T-helper 9 cell (primary cell): Measurements from ENCODE around the gene HS6ST1.

ENCODE experiments used
- DNase-seq: peaks from one replicate; pipeline ENCODE4 v3.0.0-alpha.2; 2020

The HS6ST1 gene

DNA sequence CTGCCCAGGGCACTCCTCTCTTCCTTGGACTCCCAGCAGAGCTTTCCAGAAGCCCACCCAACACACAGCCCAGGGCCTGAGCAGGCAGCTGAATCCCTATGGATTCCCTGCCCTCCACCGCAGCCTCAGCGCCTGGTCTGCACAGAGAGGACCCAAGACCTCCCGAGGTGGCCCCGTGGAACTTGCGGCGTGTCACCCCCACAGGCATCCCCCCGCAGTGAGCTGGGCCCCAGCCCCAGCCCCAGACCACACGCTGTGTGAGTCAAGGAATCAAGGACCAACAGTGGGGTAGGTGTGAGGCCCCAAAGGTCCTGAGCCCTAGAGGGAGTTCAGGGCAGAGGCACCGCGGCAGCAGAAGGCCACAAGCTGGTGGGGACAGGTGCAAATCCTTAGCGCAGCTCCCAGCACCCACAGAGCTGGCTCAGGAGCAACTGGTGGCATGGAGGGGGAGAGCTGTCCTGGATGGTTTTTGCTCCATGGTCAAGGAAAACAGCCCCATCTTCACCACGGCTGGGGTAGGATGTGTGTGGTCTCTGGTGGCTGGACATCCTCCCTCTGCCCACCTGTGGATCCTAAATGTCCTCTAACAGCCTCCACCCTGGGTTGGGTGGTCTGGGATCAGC lies 8.5 kb downstream of the HS6ST1 start:
- no peak for DNase-seq

DNA sequence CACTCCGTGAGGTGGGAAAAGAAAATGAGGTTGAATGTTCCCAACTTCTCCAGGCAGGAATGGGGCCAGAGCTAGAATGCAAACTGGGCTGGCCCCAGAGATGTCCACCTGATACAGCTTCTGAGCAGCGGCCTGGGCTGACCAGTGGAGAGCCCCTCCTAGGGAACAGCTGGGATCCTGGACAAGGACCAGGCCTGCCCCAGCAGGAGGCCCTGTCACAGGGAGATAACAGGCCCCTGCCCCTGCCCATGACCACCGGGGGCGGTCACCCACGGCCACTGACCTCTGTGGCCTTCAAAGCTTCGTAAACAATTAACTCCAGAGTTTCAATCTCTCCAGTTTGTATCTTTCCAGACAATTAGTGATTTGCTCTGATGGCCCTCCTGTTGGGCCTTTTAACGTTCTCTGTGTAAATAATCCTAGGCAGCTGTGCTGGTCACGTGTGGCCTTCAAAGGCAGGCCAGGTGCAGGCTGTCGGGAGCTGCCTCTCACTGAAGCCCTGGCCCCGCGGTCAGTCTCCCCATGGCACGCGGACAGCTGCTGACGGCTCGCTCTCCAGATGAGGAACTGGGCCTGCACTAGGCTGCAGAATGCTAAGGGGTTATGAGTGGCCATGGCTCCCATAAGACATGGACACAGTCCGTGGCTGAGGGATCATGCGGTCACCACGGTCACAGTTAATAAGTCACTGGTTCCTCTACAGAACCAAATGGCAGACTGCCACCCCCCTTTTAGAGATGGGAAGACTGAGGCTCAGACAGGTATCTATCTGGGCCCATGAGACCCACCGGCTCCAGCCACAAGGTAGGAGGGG lies 9.2 kb downstream of the HS6ST1 start:
- DNase-seq = no peak

DNA sequence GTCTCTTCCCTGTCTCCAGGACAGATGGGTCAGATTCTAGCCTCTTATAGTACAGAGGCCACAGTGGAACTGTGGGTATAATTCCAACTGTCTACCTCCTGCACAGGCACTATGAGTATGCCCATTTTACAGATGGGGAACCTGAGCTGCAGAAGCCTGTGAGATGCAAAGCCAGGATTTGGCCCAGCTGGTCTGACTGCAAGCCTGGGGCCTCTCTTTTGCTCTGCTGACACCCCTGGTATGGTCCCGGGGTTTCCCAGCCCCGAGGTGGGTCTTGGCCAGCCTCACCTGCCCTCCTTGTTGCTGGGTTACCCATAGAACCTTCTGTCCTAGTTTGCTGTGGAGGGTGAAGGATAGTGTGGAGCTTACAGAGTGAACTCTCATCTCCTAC lies 9.8 kb downstream of the HS6ST1 start:
- no peak for DNase-seq

DNA sequence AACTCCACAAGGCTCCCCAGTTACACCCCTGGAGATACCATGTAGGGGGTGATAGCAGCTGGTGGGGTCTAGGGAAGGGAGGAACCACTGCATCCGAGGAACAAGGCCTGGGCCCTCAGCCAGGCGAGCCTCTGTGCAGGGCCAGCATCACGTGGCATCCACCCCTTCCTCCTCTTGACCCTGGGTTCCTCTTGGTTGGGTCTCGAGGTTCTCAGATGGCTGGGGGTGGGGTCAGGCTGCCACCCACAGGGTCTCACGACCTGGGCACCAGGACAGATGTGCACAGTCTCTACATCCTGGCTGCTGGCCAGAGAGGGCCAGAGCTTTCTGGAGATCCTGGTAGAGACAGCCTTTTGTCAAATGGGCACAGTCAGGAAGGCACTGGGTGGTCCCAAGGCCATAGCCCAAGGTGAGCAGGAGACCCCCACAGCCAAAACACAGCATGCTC lies 10.4 kb downstream of the HS6ST1 start:
- no peak for DNase-seq

DNA sequence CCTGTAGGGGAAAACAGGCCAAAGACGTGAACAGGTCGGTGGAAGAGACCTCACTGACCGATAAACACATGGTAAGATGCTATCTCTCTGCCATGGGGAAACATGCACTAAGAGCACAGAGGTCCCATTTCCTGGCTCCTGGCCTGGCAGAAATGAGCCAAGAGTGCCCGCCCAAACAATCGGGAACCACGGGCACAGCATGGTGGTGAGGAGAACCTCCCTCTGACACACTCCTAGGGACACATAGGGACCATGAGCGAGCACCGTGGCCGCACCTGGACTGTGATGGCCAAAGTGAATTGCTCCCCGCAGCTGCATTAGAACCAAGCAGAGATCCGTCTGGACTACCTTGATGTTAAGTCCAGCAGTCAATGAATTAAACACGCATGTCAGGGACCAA lies 11.1 kb downstream of the HS6ST1 start:
- no peak for DNase-seq

DNA sequence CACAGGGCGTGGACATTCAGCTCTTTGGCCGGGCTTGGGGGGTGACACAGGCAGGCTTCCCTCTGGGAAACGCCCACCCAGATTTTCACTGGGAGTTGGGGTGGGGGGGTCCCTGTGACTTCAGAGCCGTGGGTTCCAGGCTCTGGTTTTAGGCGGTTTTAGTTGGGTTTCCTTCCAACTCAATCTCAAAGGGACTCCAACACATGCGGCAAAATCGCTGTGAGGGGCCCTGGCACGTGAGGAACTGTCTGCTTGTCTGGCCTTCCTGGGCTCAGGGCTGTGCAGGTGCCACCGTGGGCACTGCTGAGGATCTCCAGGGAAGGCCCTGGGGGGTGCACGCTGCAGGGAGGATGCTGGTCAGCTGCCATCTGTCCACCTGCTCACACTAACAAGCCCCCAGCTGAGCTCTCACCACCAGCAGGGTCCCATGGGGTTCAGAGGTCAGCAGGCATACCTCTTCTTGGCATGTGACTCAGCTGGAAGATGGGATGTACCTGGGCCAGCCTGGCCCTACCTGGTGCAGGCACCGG lies 11.7 kb downstream of the HS6ST1 start:
- DNase-seq = no peak

DNA sequence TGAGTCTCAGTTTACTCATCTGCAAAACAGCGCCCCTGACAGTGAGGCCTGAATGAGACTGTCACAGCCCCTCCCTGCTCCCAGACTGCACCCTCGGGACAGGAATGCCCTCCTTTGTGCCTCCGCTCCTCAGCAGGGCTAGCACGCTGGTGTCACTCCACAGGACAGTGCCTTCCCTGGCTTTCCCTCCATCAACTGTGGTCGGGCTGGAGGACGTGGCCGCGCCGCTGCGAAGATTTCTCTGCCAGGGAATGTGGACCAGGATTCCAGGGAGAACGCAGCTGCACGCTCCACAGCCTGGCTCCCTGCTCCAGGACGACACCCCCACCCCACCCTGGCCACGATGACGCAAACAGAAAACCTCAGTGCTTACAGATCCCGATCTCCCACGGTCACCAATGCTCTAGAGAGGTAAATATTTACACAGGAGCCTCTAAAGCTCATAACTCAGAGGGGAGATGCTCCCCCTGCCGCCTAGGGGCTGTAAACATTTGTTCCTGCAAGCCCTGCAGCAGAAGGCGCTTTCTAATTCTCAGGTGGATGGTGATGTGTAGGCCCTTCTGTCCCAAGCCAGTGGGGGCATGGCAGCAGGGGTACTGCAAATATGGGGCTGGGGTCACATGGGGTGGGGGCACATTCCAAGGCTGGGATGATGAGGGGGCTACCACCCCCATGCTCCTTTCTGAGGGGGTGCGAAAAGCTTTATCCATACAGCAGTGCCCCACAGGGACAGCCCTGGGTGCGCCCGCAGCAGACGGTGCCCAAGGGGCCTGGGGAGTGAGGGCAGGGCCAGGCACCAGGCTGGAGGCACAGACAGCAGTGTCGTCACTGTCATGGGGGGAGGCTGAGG lies 12.4 kb downstream of the HS6ST1 start:
- no peak for DNase-seq

DNA sequence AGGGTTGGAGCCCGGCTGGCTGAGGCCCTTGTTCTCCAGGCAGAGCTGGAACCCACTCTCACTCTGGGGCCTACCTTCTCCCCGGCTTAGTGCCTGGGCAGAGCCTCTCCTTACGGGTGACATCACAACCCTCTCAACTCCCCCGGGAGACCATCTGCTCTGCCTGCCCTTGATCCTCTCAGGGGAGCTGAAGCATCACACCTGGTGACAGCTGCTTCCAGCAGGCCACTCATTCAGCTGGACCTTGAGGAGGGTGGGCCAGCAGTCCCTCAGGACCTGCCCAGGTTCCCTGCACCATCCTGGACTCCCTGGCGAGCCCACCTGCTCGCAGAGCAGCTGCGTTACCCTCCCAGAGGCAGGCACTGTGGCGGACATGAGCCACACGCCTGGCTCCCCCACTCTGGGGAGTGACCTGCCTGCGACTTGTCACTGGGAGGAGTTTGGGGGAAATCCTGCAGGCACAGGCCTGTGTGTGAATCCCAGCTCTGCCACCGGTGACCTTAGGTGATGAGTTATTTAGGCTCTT lies 13.1 kb downstream of the HS6ST1 start:
- DNase-seq = no peak

DNA sequence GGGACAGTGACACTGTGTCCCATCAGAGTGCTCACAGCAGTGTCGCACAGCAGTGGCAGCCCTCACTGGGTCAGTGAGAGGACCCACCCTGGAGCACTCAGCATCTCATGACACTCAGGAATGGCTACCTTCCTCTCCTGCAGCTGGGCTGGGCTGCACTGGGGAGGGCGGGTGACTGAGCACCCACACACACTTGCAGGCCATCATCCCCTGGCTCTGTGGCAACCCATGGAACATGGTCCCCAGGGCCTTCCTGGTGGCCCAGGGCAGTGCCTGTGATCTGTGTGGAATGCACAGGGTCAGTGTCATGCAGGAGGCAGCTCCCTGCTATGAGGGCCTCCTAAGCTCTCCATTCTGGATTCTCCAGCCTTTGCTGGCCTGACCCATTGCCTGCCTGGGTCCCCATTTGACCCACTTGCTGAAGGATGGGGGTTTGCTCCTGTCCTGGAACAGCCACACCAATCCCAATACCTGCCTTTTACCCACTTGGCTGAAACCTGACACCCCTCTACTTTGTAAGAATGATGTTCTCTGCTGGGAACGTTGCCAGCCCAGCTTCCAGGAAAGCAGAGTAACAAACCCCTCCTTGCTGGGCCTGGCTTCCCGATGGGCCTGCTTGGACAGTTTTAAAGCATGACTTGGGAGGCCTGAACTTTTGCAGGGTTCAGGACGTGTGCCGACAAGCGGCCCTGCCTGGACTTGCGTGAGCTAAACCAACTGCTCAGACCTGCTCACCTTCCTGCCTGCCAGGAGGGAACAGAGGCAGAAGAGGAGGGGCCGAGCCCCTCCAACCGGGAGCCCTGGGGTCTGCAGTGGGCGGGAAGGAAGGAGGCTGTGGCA lies 13.7 kb downstream of the HS6ST1 start:
- no peak for DNase-seq

DNA sequence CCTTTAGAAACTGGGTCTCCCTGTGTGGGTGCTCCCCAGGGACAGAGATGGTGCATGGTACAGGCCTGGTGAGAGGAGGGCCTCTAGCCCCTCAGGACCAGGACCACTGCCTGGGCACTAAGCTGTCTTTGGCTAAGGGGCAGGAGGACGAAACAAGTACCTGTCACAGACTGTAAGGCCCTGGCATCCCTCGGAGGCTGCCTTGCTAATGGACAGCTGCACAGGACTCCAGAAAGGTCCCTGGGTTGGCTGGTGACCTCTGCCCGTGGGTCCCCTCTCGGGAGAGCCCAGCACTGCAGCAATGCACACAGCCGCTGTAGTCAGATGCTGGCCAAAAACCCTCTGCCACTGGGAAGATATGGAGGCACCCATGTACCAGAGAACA lies 14.3 kb downstream of the HS6ST1 start:
- DNase-seq = no peak

DNA sequence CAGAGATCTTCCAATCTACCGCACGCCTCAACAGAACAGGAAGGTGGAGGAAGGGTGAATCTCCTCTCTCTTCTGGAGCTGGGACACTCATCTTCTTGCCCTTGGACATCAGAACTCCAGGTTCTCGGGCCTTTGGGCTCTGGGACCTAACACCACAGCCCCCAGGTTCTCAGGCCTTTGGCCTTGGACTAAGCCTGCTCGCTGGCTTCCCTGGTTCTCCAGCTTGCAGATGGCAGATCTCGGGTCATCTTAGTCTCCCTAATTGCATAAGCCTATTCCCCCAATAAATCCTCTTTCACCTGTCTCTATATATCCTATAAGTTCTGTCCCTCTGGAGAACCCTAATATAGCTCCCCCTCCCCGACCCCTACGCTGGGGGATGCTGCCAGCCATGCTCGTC lies 14.8 kb downstream of the HS6ST1 start:
- DNase-seq = no peak

DNA sequence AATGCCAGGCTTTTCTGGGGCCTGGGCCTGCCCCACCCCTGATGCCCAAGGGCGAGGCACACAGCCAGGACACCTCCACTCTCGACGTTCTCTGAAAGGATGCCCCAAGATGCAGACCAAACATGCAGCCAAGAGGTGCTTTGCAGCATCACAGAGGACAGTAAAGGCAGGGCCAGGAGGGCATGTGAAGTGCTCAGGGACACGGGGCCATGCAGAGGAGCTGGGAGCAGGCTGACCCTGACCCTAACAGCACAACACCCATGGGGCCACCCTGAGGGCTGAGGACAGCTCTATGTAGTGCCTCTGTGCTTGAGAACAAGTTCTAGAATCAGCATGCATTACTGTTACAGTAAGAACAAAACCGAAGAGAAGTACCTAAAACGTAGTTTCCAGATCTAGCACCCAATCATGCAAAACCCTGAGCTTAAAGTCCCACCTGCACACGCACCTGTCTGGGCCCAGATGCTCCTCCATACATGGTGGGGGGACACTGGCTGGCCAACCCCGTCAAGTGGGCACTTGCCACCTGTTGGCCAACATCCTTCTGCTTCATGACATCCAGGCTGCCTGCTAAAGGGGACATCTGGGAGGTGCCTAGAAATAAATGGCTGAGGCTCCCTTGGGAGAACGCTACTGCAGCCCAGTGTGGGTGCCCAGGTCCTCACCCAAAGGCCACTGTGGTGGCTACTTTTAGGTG lies 15.4 kb downstream of the HS6ST1 start:
- DNase-seq = no peak

DNA sequence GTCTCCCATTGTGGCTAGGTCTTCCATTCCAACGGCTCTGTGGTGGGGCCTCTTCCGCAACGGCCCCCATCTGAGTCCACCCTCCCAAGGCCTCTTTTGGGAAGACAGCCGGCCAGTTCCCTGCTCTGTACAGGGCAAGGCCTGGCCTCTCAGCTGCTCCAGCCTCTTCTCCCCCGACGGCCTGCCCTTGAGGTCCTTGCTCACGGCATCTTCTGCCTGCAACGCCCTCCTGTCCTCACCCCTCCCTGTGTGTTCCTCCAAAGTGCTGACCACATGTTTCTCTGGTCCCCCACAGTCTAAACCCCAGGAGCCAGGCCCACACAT lies 16.0 kb downstream of the HS6ST1 start:
- DNase-seq = no peak

DNA sequence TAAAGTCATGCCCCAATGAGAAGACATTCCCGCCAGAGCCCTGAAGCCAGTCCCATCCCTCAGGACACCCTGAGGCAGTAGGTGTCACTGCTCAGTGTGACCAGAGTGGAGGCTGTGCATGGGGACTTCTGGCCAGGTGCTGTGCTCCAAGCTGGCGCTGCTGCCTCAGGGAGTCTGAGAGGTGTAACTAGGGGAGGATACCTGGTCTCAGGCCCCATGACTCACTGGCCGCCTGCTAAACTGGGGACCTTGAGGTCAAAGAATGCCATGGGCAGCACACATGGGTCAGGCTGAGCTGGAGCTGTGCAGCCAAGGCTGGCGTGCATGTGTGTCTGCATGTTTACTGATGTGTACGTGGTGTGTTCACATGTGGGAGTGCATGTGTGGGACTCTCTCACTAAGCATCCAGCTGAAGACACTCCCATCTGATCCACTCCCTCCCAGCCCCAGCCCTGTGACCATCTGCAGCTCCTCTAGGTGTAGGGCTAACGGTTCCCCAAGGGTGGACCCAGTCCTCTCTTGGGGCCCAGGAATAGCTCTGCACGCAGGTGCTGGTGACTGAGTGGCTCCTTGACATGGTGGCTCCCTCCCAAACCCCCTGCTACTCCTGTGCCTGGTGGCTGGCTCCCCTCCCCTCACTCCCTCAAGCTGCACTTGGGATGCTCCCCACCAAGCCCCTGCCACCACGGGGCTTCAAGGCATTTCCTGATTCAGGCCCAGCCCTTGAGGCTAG lies 16.5 kb downstream of the HS6ST1 start:
- DNase-seq = no peak

DNA sequence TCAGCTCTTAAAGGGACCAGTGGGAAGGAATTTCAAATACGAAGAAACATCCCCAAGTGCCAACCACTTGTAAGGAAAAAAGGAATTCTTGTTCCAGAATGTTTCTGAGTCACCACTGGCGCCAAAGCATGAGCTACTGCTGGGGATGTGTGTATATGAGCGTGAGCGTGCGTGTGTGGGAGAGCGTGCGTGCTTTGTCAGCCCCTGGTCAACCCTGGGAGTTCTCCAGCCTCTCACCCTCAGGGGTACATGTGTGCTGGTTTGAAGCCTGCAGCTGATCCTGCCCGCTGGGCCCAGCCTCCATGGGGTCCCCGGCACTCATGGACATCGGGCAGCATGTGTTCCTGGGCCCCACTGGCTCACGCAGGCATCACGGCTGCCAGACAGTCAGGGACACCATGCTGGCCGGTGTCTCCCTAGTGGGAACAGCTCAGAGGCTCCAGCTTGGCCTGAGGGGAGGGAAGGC lies 17.1 kb downstream of the HS6ST1 start:
- DNase-seq = no peak

DNA sequence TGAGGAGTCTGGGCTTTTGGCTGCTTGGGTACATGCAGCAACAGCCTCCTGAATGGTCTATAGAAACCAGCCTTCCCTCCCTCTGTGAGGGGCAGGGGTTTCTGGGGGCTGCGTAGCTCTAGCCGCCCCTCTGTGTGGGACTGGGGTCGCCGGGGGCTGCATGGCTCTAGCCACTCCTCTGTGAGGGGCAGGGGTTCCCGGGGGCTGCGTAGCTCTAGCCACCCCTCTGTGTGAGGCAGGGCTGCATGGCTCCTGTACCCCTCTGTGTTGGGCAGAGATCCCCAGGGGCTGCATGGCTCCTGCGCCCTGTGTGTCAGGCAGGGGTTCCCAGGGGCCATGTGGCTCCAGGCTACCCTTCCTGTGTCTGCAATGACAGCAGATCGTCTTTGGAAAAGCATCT lies 17.6 kb downstream of the HS6ST1 start:
- DNase-seq = no peak

DNA sequence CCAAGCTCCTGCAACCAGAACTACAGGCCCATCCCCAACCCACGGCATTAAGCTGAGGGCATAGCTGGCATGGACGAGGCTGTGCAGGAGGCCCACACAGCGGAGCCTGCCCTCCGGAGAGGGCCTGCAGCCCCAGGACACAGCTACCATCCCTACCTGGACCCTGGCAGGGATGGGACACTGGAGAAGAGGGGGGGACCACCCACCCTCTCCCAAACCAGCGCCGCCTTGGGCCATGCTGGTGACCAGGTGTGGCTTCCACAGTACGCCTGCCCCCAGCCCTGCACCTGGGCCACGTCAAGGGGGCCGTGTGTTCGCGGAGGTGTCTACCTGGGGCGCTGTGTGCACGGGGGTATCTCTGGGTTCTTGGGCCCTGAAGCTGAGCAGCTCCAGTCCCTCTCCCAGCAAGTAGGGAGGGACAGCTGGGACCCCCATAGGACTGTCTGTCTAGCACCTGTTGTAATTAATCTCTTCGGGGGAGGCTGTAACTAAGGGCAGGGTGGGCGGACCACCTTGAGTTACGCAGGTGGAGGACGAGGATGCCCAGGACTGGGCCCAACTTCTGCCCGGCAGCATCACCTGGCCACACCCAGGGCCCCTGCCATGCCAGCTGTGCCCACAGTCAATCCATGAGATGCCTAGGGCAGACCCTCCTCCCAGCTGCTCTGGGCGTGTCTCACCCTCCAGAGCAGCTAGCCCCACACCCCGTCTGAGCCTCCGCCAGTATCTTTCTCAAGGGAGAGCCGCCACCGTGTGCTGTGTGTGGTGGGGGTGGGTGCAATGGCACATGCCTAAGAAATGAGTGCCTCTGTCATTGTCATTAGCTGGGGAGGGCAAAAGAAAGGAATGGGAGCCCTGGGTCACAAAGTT lies 18.3 kb downstream of the HS6ST1 start:
- DNase-seq = no peak

DNA sequence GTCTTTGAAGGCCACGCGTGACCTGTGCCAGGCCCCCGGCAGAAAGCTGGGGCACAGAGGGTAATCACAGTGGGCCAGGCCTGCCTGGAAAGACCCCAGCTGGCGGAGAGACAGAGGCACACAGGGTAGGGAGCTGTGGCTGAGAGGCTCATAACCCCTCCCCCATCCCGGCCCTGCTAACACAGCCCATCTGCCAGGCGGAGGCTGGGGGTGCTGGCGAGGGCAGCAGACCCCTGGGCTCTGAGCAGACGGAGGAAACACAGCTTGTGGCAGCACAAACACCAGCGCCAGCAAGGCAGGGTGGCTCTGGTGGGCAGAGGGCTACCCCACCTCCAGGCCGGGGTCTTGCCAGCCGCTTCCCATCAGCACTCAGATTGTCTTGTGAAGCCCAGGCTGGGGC lies 19.0 kb downstream of the HS6ST1 start:
- no peak for DNase-seq

DNA sequence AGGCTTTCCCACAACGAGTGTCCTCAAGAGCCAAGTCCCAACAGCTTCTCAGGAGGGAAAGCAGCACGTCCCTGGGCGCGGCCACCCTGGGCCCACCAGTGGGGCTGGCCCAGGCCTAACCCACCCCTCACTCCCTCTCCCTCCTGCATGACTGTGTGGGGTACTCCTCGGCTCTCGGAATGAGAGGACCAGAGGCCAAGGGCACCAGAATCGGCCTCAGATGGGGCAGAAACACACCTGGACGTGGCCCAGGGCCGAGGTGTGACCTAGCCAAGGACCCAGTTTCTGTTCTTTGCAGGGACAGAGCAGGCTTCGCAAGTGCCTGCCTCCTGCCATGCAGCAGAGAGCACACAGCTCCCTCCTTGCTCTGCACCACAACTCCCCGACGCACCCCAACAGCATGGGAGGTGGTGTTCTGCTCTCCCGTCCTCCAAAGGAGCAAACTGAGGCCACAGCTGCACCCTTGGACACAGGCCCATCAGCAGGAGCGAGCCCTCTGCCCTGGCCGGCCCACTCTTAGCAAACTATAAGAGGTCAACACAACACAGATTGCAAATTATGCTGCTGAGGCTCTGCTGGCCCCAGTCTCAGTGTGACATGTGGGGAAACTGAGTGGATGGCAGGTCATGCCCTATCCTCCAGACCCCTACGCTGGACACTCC lies 19.7 kb downstream of the HS6ST1 start:
- DNase-seq = no peak
